ENCODE measurements around the gene TBC1D8.

The TBC1D8 gene

DNA sequence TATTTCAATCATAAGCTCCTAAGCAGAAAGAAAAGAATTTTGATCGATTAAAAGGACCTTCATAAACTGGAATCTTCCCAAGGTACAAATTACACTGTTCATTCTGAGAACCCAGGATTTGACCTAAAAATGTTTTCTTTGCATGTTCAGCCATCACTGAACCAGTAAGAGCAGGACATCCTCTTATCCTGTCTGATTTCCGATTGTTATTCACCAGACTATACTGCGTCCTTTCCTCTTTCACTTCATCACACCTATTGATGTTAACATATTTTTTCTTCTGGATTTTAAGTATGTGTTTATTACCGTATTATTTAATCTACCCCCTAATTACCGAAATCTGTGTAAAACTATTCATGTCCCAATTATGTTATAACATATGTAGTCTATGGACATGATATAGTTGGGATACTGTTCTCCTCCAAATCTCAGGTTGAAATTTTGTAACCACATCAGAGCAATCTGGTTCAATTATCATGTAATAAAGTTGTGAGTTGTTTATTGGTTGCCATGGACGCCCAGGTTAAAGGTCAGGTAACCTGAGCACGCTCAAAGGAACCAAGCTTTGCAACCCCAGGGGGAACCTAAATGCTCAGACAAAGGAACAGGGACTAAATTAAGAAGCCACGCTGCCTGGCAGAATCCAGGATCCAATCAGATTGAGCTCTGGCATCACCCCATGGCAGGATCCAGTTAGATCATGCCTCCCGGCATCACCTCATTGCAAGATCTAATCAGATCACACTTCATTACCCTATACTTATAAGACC is 11.6 kb upstream of the TBC1D8 start:
- DNase-seq (ENCODE audit: low read depth in 2 of 3, low spot score in 2 of 3), result no peak

DNA sequence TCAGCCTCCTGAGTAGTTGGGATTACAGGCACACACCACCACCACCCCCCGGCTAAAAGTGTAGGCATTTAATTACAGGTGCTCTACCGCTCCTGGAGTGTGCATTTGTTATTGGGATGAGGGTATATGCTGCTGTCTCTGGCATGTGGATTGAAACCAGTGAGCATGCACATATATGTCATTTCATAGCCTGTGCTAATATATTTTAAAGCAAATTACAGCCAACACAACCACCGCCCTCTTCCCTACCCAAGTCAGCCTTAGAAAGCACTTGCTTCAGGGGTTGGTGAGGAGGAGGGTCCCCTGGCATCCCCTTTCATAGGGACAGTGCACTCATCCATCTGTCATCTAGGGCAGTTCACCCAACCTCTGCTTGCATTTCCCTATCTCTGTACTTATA is 10.5 kb upstream of the TBC1D8 start:
- no peak for DNase-seq (ENCODE audit: low read depth in 2 of 3, low spot score in 2 of 3)

DNA sequence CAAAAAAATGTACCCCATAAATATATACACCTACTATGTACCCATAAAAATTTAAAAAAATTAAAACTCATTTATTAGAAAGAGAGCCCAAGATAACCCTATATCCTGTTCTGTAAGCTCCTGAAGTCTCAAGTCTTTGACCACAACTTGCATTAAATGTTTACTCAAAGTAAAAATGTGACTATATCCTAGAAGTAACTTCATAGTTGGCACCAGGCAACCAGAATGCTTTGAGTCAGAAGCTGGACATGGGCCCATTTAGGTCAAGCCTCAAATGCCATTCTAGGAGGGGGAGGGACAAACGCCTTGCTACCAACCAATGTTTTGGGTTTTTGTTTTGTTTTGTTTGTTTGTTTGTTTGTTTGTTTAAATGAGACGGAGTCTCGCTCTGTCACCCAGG is 9.3 kb upstream of the TBC1D8 start:
- no peak for DNase-seq (ENCODE audit: low read depth in 2 of 3, low spot score in 2 of 3)

DNA sequence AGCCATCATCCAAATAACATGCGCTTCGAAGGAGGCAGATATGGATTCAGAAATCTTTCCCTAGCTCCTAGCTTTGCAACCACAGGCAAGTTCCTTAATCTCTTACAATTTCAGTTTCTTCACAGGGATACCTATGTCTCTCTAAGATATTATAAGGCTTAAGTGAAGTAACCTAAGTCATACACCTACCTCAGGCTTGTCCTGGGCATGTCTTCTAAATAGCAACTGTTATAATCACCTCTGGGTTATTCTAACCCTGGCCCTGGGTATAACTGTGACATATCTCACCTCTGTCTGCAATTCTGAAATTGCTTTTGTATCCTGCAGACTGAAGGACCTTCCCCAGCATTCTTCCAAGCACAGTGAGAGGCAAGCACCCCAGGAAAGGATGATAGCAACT is 8.3 kb upstream of the TBC1D8 start:
- no peak for DNase-seq (ENCODE audit: low read depth in 2 of 3, low spot score in 2 of 3)

DNA sequence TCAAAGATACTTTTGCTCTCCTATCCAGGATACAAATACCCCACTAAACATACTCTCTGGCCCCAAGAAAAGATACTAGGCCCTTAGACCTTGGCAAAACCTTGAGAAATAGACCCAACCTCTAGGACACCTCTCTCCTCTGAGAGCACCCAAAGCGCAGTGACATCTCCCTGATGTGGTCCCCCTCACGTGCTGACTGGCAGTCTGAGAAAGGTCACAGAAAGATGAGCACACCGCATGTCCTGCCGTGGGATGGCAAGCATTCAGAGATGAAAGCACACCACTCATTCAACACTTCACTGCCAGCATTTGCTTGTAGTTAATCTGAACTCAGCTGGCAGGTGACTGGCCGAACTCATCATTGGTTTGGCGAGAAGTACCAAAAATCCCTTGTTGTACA is 6.1 kb upstream of the TBC1D8 start:
- DNase-seq (ENCODE audit: low read depth in 2 of 3, low spot score in 2 of 3), result no peak

DNA sequence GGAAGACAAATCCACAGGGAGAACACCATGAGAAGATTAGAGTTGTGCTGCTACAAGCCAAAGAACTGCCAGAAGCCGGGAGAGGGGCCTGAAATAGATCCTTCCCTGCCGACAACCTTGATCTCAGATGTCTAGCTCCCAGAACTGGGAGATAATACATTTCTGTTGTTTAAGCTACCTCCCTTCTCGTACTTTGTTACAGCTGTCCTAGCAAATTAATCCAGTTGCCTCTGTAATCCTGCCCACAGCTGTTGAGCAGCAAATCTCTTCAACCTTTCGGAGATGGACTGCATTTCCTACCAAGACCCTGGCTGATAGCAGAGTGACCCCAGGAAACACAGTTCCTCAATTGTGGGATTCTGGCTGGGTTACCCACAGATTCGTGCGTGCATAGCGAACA is 2.6 kb upstream of the TBC1D8 start:
- no peak for DNase-seq (ENCODE audit: low read depth in 2 of 3, low spot score in 2 of 3)

DNA sequence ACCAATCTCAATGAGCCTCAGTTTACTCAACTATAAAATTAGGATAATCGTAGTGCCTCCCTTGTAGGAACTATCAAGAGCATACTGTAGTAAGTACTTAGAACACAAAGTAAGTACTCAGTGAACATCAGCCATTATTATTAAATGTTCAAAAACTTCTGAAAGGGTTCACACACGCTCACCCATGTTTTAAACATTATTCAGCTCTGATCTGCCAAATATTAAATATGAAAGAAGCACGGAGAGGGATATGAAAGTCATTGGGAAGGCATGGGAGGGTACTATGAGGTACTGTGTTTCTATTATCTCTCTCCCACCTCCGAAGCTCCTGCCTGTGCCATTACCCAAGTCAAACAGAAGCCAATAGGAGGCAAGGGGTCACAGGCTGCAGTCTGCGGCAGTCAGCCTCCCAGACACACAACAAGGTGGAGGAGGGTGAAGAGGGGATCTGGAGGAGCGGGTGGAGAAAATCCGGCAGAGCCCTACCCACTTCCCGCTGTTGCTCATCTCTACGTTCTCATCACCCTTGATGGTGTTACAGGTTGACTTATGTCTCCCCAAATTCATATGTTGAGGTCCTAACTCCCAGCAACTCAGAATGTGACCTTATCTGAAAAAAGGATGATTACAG is 2.0 kb upstream of the TBC1D8 start:
- DNase-seq (ENCODE audit: low read depth in 2 of 3, low spot score in 2 of 3), result no peak

DNA sequence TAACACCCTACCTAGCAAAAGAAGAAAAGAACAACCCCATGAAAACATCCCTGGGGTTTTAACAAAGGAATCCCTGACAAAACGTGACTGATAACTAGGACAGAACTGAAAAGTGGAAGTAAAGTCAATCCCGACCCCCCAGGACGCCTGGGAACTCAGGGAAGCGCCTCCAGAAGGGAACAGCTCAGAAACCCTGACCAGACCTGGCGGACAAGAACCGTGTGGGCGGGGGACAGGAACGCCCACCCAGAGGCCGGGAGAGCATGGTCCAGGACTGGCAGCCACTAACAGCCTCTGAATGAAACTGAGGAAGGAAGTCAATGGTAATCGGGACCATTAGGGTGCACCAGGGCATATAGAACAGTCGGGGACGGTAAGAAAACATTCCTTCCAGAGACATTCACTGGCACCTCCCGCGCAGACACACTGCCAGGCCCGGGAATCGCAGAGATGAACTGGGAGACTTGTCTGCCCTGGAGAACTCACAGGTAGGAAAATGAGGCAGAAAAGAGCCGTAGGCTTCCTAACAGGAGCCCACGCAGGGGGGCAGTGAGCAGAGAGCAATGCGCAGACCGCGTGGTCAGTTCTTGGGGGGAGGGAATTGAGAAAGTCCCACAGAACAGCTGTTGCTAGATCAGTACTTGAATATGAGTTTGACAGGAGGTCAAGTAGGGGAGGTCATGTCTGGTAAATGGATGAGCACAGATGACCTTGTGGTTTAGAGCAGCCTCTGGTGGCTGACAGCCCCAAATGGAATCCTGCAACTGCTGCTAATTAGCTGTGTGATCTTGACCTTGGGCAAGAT is 1.3 kb upstream of the TBC1D8 start:
- no peak for DNase-seq (ENCODE audit: low read depth in 2 of 3, low spot score in 2 of 3)

DNA sequence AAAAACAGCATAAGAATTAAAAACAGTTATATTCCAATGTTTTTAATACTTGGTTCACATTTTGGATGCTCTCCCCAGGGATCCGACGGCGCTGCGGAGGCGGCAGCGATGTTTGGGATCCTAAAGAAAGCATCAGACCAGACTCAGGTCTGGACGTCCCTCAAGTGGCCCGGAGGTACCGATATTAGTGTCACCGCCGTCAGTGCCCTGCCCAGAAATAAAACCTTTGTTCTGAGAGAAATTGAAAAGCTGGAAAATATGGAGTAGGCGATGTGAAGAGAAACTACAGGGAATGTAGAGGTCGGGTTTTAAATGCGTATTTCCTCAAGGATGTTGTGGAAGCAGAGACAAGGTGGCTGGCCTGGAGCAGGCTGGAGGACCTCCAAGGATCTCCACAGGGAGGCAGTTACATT is 683 bp upstream of the TBC1D8 start:
- DNase-seq (ENCODE audit: low read depth in 2 of 3, low spot score in 2 of 3), result no peak

DNA sequence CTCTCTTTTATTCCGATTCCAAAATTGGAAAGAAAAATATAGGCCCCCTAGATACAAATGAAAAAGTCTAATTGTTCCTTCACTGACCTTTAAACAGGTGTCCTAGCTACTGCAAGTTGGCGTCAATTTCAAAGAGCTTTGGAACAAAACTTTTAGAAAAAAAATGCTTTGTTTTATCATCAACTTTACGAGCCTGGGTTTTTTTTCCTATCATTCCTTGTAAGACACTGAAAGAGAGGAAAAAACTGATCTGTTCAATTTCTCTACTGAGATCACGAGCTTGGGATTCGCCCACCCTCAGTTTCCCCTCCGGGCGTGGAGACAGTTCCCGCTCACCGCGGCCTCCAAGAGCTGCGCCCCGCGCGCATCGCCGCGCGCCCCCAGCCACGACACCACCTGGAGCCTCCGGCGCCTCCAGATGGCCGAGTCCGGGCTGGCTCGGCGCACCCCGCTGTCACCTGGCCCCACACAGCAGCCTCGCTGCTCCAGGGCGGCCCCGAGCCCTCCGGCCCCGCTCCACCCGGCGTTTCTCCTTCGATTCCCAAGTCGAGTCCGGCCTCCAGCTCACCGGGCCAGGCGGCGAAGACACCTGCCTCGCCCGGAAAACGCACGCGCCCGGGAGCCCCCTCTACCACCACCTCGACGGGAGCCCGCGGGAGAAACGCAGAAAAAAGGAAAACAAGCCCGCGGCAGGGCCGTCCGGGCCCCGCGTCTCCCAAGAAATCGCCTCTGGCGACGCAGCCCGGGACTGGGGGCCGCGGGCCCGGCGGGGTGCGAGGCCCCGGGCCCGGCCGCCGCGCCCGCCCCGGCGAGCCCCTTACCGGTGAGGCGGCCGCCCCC is 656 bp downstream of the TBC1D8 start:
- DNase-seq (ENCODE audit: low read depth in 2 of 3, low spot score in 2 of 3), result no peak

DNA sequence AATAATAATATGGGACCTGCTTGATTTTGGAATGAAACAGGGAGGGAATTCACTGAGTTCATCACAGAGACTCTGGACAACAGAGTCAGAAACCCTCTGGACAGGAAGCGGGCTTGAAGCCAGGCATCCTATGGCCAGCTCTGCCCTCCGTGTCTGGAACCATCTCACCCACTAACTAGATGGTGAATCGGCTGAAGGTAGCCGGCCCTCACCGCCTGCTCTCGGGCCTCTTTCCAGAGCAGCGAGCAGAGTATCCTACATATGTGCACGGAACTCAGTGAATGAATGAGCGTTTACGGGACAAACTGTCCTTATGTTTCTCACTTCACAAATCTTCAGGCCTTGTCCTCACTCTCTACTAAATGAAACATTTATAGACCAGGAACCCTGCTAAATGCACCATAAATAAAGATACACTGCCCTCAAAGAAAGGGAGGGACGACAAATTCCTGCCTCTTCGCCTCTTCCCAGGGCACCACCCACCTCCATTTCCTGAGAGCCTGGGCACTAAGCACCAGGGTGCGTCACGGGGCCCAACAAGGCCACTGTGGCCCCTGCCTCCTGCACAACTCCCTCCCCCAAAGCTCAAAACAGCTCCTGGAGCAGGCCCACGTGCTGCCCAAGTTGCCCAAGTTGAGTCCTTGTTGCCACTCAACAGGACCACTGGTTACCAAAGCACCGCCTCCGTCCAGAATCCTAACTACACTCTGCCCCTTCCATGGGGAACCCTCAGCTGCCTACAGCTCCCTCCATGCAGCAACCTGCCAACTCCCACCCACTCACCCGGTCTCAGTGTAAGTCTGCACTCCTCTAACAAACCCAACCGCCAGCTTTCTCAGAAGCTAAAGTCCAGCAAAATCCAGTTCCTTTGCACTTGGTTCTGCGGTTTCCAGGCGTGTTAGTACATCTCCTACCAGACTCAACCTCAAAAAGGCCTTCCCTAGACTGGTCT is 1.7 kb downstream of the TBC1D8 start:
- no peak for DNase-seq (ENCODE audit: low read depth in 2 of 3, low spot score in 2 of 3)

DNA sequence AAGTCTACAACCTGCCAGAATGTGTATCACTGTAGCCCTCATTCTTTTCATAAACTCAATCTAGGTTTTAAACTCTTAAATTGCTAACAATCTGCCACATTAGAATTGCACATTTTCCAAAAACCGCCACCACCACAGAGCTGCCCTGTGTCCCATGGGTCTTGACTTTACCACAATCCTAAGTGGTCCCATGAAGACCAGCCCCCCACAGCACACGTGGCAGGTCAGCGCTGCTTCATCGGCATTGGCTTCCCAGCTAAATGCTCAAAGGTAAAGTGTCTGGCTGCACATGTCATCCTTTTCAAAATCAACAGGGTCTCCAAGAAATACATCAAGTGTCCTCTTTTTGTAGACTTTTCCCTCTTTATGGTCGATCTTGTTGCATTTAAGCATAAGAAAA is 2.4 kb downstream of the TBC1D8 start:
- no peak for DNase-seq (ENCODE audit: low read depth in 2 of 3, low spot score in 2 of 3)

DNA sequence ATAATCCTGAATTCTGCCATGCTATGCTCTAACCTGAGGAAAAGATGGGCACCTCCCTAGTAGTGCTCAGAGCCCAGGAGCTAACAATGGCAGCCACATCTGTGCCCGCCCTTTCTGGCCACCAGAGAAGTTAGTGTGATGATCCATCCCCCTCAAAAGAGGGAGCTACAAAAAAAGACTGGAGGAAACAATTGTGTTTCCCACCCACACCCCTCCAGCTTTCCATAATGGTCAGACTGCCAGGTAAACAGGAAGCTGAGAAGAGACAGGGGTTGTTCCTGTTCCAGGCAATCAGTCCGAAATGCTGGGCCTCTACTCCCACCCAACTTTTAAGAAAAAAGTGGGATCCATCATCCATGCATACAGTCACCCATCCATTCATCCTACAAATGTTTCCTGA is 3.2 kb downstream of the TBC1D8 start:
- no peak for DNase-seq (ENCODE audit: low read depth in 2 of 3, low spot score in 2 of 3)

DNA sequence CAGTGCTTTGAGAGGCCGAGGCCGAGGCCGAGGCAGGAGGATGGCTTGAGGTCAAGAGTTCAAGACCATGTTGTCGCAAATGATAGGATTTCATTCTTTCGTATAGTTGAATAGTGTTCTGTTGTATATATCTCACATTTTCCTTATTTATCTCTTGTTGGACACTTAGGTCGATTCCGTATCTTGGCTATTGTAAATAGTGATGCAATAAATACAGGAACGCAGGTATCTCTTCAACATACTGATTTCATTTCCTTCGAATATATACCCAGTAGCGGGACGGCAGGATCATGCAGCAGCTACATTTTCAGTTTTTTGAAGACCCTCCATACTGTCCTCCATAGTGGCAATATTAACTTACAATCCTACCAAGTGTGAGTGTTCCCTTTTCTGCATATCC is 4.1 kb downstream of the TBC1D8 start:
- no peak for DNase-seq (ENCODE audit: low read depth in 2 of 3, low spot score in 2 of 3)

DNA sequence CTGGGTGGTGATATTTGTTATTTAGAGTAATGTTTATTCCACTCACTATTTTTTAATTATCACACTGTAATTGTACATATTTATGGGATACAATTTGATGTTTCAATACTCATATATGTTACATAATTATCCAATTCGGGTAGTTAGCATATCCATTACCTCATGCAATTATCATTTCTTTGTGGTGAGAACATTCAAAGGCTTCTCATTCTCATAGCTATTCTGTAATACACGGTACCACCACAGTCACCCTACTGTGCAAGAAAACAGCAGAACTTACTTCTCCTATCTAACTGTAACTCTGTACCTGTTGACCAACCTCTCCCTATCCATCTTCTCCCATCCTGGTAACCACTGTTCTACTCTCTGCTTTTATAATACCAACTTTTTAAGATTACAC is 4.6 kb downstream of the TBC1D8 start:
- no peak for DNase-seq (ENCODE audit: low read depth in 2 of 3, low spot score in 2 of 3)

DNA sequence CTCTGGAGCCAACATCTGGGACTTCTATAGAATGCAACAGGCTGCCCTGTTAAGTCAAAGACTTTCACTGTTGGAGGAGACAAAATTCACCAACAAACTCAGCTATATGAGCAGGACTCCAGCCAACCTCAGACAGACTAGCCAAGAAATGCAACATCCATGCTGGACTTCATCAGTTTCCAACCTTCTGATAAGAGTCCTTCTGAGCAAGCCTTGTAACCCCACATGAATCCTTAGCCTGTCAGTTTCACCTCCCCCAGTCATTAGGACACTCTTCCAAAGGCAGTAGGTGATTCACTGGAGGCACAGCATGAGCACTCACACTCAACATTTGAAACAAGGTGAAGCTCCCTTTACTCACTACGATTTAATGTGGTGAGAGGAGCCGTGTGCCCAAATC is 5.8 kb downstream of the TBC1D8 start:
- no peak for DNase-seq (ENCODE audit: low read depth in 2 of 3, low spot score in 2 of 3)

DNA sequence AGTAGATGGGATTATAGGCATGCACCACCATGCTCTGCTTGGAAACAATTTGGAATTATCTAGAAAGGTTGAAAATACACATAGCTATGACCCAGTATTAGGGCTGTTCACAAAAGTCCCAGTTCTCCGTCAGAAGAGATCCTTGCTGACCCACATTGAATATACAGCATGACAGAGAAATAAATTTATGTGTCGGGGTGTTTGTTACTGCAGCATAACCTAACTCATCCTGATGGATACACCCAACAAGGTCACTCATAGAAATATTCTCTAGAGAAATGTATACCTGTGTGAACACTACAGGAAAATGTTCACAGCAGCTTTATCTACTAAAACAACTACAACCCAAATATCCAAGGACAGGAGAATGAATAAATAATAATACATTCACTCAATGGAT is 9.0 kb downstream of the TBC1D8 start:
- no peak for DNase-seq (ENCODE audit: low read depth in 2 of 3, low spot score in 2 of 3)

DNA sequence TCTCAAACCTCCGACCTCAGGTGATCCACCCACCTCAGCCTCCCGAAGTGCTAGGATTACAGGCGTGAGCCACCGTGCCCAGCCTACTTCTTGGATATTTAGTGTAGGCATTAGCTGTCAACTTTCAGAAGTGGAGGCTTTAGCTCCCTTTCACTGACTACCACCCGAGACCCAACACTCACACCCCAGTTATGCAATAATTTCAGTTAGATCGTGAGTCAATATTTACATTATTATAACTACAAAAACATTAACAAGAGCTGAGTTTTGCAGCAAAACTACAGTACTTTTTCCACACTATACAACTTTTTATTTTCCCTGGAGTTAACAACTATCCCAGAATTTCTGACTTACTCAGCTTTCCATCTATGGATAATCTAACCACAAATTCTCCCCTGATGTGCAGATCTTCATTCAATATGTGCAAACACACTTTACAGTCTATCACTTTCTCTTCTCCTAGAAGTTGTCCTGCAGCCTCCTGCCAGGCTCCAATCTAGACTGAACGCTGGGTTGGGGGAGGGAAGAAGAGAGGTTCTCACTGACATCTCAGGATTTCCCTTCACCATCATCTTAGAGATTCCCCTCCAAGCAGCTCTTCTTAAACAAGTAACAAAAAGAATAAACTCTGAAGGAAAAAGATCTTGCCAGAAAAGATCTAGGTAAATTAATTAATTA is 10.1 kb downstream of the TBC1D8 start:
- DNase-seq (ENCODE audit: low read depth in 2 of 3, low spot score in 2 of 3), result no peak

DNA sequence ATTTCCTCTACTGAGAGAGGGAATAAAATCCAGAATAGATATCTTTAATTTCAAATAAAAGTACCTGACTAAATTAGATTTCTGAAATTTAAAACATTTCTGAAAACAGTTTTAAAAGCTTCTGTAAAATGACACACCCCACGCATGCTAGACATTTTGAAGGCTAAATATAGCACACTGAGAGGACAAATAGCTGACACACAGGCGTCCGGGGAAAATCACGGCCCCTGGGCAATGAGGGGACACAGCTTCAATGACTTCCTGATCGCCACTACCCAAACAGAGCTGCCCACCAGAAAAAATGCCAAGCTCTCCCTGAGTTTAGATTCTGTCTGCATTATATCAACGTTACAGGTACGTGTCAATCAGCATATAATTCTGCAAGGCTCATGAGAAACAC is 10.9 kb downstream of the TBC1D8 start:
- no peak for DNase-seq (ENCODE audit: low read depth in 2 of 3, low spot score in 2 of 3)

DNA sequence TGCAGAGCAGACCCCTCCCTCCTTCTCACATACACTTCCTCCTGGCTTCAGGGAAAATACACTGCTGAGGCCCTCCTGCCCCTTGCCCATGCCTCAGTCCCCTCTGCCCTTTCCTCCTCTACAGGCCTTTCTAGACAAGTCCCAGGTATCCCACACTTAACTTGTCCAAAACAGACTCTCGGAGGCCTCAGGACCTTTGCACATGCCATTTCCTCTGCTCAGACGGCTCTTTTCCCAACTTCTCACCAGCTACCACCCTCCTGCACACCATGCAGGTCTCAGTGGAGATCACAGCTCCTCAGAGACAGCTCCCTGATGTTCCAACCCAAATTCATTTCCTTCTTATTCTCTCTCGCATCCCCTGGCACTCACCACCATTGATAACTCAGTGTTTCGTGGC is 11.7 kb downstream of the TBC1D8 start:
- no peak for DNase-seq (ENCODE audit: low read depth in 2 of 3, low spot score in 2 of 3)
